ENCODE results near the gene STX8. TPM values are rescaled to one million over a fixed set of nuclear protein-coding genes. Genes with fewer than 3 reads are reported as not detected.

Gene STX8
- total and polyA plus RNA-seq, 8 donors, result 51.9 to 63.4 (median 56.5) TPM

- no peaks in the 10 kb centered on the region for H3K4me1 ChIP-seq
- H3K27ac ChIP-seq, result no peak overlapping the region
- no peaks in the 10 kb centered on the region for H3K27me3 ChIP-seq
- H3K9me3 ChIP-seq, result peaks cover 0 to 19% of the 10 kb centered on the region in 2 donors
- intact Hi-C loops (cut with DNase I), result no loop called here
- no peak for ATAC-seq
- no peak for DNase-seq
- no peak overlapping the region for H3K4me3 ChIP-seq
- TF ChIP-seq, protein P1, sequence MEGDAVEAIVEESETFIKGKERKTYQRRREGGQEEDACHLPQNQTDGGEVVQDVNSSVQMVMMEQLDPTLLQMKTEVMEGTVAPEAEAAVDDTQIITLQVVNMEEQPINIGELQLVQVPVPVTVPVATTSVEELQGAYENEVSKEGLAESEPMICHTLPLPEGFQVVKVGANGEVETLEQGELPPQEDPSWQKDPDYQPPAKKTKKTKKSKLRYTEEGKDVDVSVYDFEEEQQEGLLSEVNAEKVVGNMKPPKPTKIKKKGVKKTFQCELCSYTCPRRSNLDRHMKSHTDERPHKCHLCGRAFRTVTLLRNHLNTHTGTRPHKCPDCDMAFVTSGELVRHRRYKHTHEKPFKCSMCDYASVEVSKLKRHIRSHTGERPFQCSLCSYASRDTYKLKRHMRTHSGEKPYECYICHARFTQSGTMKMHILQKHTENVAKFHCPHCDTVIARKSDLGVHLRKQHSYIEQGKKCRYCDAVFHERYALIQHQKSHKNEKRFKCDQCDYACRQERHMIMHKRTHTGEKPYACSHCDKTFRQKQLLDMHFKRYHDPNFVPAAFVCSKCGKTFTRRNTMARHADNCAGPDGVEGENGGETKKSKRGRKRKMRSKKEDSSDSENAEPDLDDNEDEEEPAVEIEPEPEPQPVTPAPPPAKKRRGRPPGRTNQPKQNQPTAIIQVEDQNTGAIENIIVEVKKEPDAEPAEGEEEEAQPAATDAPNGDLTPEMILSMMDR (IDR thresholded peaks at IDR 0.05), result no peak
- H3K36me3 ChIP-seq, result no peaks in the 10 kb centered on the region
Measured at GRCh38 chr17:9334536-9335446, 240.8 kb downstream of the STX8 start.

GRCh38 chr17:9332132-9332494 is 243.5 kb downstream of the STX8 start:
- TF ChIP-seq, protein P1 (IDR thresholded peaks at IDR 0.05), result no peak
- Histone ChIP-seq H3K4me3 (no peak overlapping the region), H3K27ac (no peak overlapping the region), H3K4me1 (no peaks in the 10 kb centered on the region), H3K27me3 (no peaks in the 10 kb centered on the region), H3K36me3 (no peaks in the 10 kb centered on the region), H3K9me3 (peaks cover 0 to 17% of the 10 kb centered on the region in 2 donors)
- ATAC-seq, result no peak
- intact Hi-C loops (cut with DNase I), result no loop called here
- no peak for DNase-seq

- Histone ChIP-seq H3K36me3 (no peaks in the 10 kb centered on the region), H3K4me3 (no peak overlapping the region), H3K4me1 (no peaks in the 10 kb centered on the region), H3K9me3 (peaks cover 0 to 17% of the 10 kb centered on the region in 2 donors), H3K27me3 (no peaks in the 10 kb centered on the region), H3K27ac (no peak overlapping the region)
- intact Hi-C loops (cut with DNase I), result no loop called here
- ATAC-seq (no peak), DNase-seq (no peak)
- TF ChIP-seq, protein P1 (IDR thresholded peaks at IDR 0.05), result no peak
Measured at GRCh38 chr17:9331279-9332131, 244.1 kb downstream of the STX8 start.

DNA sequence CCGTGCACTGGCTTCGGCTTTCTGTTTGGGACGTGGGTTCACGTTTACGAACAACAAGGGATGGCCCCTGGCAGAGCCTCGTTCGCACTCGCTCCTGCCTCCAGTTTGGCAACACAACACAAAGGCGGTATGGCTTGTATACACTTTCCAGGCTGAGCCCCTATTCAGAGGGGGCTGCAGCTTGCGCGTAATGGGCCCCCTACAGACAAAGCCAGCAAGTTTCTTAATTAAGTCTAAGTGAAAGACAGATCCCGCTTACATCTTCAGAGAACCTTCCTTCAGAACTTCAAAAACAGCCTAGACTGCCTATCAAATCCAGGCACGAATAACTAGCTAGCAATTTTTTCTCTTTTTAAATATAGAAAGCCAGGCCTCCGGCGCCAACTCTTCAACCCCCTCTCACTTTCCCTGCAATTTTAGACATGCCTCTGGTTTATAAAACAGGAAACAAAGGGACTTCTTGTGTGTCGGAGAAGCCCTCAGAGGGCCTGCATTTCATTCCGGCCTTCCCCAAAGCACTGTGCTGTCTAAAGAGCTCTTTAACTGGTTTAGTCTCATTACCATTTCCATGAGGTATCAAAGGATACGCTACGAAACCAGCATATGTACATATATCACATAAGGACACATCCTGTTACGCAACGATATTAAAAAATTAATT is 244.9 kb downstream of the STX8 start:
- H3K27ac ChIP-seq, result no peak overlapping the region
- no peaks in the 10 kb centered on the region for H3K4me1 ChIP-seq
- peaks cover 0 to 13% of the 10 kb centered on the region in 2 donors for H3K9me3 ChIP-seq
- H3K27me3 ChIP-seq, result no peaks in the 10 kb centered on the region
- no peak for DNase-seq
- H3K4me3 ChIP-seq, result no peak overlapping the region
- ATAC-seq, result no peak
- intact Hi-C loops (cut with DNase I), result no loop called here
- TF ChIP-seq, protein P1 (IDR thresholded peaks at IDR 0.05), result no peak
- H3K36me3 ChIP-seq, result no peaks in the 10 kb centered on the region

Data from left lung (tissue), 10 donors.